ENCODE results near the gene FBXO28. TPM values are rescaled to one million over a fixed set of nuclear protein-coding genes. Genes with fewer than 3 reads are reported as not detected.
A peak's percentile ranks its signal among the peaks of the same experiment; 100 is the strongest.

The FBXO28 gene
- total and polyA plus RNA-seq, 2 donors = 18.3 to 19.6 TPM

DNA sequence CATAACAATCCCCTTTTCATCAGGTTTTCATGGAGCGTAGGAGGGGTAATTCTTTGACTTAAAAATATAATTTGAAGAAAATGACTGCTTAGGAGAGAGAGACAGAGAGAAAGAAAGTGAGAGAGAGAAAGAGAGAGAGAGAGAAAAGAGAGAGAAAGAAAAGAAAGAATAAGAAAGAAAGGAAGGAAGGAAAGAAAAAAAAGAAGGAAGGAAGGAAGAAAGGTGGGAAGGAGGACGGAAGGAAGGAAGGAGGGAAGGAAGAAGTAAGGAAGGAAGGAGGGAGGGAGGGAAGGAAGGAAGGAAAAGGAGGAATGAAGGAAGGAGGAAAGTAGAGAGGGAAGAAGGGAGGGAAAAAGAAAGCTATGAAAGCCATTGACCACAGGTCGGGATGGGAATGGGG lies 58.3 kb downstream of the FBXO28 start:
- H3K4me3 ChIP-seq (ENCODE audit: low read length in 2 of 2) = no peak overlapping the region
- no peaks in the 10 kb centered on the region for H3K9me3 ChIP-seq (ENCODE audit: control insufficient read depth in 2 of 2, insufficient read depth in 1 of 2, low read length in 1 of 2)
- DNase-seq (ENCODE audit: low read depth in 6 of 9, low spot score in 9 of 9) = no peak
- no peak overlapping the region for H3K27ac ChIP-seq (ENCODE audit: low read depth in 1 of 2, low read length in 1 of 2)
- 95% methylated on average over 3 of the region's 3 CpGs for WGBS
- peaks cover 12 to 24% of the 10 kb centered on the region in 2 donors for H3K4me1 ChIP-seq (ENCODE audit: control insufficient read depth in 2 of 2, insufficient read depth in 2 of 2, low read length in 2 of 2)
- H3K36me3 ChIP-seq (ENCODE audit: control insufficient read depth in 2 of 2, insufficient read depth in 2 of 2, low read length in 1 of 2) = no peaks in the 10 kb centered on the region
- peaks cover 0 to 2% of the 10 kb centered on the region in 2 donors for H3K27me3 ChIP-seq (ENCODE audit: control insufficient read depth in 2 of 2, insufficient read depth in 1 of 2, low read length in 1 of 2)

DNA sequence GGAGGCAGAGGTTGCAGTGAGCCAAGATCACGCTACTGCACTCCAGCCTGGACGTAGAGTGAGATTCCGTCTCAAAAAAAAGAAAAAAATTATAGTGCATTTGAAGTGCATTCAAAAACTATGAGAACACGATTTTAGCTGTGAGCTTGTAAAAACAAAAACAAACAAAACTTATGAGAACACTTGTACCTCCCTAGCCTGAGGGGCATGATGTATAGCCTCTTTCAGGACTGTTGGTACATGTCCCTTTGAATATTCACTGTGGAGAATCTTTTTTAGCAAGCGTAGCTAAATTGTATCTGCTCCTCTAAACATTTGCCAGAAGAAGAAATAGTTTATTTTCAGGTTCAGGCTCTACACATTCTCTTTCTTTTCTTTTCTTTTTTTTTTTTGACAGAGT lies 59.6 kb downstream of the FBXO28 start:
- Histone ChIP-seq H3K36me3 (ENCODE audit: control insufficient read depth in 2 of 2, insufficient read depth in 2 of 2, low read length in 1 of 2) (no peaks in the 10 kb centered on the region), H3K27ac (ENCODE audit: low read depth in 1 of 2, low read length in 1 of 2) (no peak overlapping the region), H3K4me3 (ENCODE audit: low read length in 2 of 2) (no peak overlapping the region), H3K27me3 (ENCODE audit: control insufficient read depth in 2 of 2, insufficient read depth in 1 of 2, low read length in 1 of 2) (peaks cover 0 to 2% of the 10 kb centered on the region in 2 donors), H3K4me1 (ENCODE audit: control insufficient read depth in 2 of 2, insufficient read depth in 2 of 2, low read length in 2 of 2) (peaks cover 12 to 22% of the 10 kb centered on the region in 2 donors), H3K9me3 (ENCODE audit: control insufficient read depth in 2 of 2, insufficient read depth in 1 of 2, low read length in 1 of 2) (no peaks in the 10 kb centered on the region)
- no peak for DNase-seq (ENCODE audit: low read depth in 6 of 9, low spot score in 9 of 9)
- WGBS = 96% methylated on average over 5 of the region's 5 CpGs

DNA sequence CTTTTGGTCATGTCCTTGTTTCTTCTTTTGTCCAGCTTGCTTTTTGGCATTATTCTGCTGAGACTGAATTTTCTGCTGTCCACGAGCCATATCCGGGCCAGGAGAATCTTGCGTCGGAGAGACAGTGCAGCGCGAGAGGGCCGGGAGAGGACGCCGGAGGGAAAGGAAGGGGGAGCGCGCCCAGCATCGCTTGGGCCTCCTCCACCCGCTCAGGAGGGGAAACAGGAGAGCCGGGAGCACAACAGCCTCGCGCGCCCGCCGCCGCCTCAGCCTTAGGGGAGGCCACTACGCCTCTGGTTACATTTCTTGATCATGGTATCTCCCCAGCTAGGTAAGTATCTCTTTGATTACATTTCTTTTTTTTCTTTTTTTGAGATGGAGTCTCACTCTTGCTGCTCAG lies 61.7 kb downstream of the FBXO28 start:
- Histone ChIP-seq H3K27ac (ENCODE audit: low read depth in 1 of 2, low read length in 1 of 2) (no peak overlapping the region), H3K9me3 (ENCODE audit: control insufficient read depth in 2 of 2, insufficient read depth in 1 of 2, low read length in 1 of 2) (no peaks in the 10 kb centered on the region), H3K36me3 (ENCODE audit: control insufficient read depth in 2 of 2, insufficient read depth in 2 of 2, low read length in 1 of 2) (no peaks in the 10 kb centered on the region), H3K4me3 (ENCODE audit: low read length in 2 of 2) (no peak overlapping the region), H3K27me3 (ENCODE audit: control insufficient read depth in 2 of 2, insufficient read depth in 1 of 2, low read length in 1 of 2) (peaks cover 0 to 2% of the 10 kb centered on the region in 2 donors), H3K4me1 (ENCODE audit: control insufficient read depth in 2 of 2, insufficient read depth in 2 of 2, low read length in 2 of 2) (peaks cover under 1 to 5% of the 10 kb centered on the region in 2 donors)
- DNase-seq (ENCODE audit: low read depth in 6 of 9, low spot score in 9 of 9) = no peak
- 19% methylated on average over 21 of the region's 21 CpGs for WGBS

DNA sequence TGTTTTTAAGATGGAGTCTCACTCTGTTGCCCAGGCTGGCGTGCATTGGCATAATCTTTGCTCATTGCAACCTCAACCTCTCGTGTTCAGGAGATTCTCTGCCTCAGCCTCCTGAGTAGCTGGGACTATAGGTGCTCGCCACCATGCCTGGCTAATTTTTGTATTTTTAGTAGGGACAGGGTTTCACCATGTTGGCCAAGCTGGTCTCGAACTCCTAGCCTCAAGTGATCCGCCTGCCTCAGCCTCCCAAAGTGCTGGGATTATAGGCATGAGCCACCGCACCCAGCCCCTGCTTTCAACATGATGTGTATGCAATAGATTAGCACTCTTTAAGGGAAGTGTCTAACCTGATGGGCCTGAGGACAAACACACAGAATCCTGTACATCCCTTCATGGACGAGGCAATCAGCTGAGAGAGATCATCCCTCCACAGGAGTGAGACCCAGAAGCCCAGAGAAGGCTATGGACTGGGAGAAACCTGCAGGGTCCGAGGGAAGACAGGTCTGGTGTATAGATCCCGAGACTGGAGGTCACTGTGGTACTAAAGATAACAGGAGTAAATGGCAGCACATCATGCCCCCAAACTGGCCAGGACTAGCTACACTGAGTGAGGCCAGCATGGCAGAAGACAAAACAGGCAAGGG lies 63.6 kb downstream of the FBXO28 start:
- Histone ChIP-seq H3K9me3 (ENCODE audit: control insufficient read depth in 2 of 2, insufficient read depth in 1 of 2, low read length in 1 of 2) (no peaks in the 10 kb centered on the region), H3K4me1 (ENCODE audit: control insufficient read depth in 2 of 2, insufficient read depth in 2 of 2, low read length in 2 of 2) (peaks cover 5 to 18% of the 10 kb centered on the region in 2 donors), H3K27me3 (ENCODE audit: control insufficient read depth in 2 of 2, insufficient read depth in 1 of 2, low read length in 1 of 2) (peaks cover 0 to 2% of the 10 kb centered on the region in 2 donors), H3K36me3 (ENCODE audit: control insufficient read depth in 2 of 2, insufficient read depth in 2 of 2, low read length in 1 of 2) (no peaks in the 10 kb centered on the region), H3K27ac (ENCODE audit: low read depth in 1 of 2, low read length in 1 of 2) (no peak overlapping the region), H3K4me3 (ENCODE audit: low read length in 2 of 2) (no peak overlapping the region)
- DNase-seq (ENCODE audit: low read depth in 6 of 9, low spot score in 9 of 9) = no peak
- WGBS = 97% methylated on average over 9 of the region's 9 CpGs

DNA sequence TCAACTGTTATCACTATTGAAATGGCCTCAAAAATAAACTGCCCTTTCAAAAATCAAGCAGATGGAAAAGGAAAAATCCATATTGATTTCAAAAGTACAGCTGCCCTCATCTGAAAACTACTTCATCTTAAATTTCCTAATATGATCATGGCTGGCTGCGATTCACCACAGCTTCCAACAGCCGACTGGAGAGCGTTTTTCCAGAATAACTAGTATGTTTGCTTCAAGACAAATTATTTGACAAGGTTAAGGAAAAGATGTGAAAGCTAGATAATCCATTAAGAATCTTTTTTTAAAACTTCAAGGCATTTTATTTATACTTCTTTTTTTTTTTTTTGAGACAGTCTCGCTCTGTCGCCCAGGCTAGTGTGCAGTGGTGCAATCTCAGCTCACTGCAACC lies 65.0 kb downstream of the FBXO28 start:
- Histone ChIP-seq H3K9me3 (ENCODE audit: control insufficient read depth in 2 of 2, insufficient read depth in 1 of 2, low read length in 1 of 2) (no peaks in the 10 kb centered on the region), H3K4me3 (ENCODE audit: low read length in 2 of 2) (no peak overlapping the region), H3K4me1 (ENCODE audit: control insufficient read depth in 2 of 2, insufficient read depth in 2 of 2, low read length in 2 of 2) (peaks cover 10 to 23% of the 10 kb centered on the region in 2 donors), H3K36me3 (ENCODE audit: control insufficient read depth in 2 of 2, insufficient read depth in 2 of 2, low read length in 1 of 2) (no peaks in the 10 kb centered on the region), H3K27ac (ENCODE audit: low read depth in 1 of 2, low read length in 1 of 2) (no peak overlapping the region), H3K27me3 (ENCODE audit: control insufficient read depth in 2 of 2, insufficient read depth in 1 of 2, low read length in 1 of 2) (peaks cover 0 to 2% of the 10 kb centered on the region in 2 donors)
- no peak for DNase-seq (ENCODE audit: low read depth in 6 of 9, low spot score in 9 of 9)
- 96% methylated on average over 5 of the region's 5 CpGs for WGBS

DNA sequence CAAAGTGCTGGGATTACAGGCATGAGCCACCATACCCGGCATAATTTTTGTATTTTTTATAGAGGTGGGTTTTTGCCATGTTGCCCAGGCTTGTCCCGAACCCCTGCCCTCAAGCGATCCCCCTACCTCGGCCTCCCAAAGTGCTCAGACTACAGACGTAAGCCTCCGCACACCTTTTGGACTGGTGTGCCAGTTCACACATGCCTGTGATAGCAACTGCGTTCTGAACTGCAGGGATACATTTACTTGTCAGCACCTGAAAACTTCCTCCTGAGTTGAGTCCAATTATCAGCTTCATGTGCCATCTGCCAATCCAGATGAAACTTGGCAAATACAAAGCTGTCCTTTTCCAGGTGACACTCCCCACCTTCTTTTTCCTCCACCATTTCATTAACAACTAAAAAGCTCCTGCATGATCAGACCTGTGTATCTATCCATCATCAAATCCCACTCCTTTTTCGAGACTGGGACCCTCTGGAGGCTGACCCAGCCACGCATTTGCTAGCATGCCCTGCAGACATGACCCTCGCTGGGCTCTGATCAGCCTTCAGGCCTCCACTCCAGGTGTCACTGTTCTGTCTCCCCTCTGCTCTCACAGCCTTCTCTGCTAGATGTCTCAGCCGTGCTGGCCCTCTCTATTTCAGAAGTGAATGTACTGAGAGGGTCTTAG lies 67.0 kb downstream of the FBXO28 start:
- Histone ChIP-seq H3K36me3 (ENCODE audit: control insufficient read depth in 2 of 2, insufficient read depth in 2 of 2, low read length in 1 of 2) (no peaks in the 10 kb centered on the region), H3K4me1 (ENCODE audit: control insufficient read depth in 2 of 2, insufficient read depth in 2 of 2, low read length in 2 of 2) (peaks cover 18 to 31% of the 10 kb centered on the region in 2 donors), H3K27me3 (ENCODE audit: control insufficient read depth in 2 of 2, insufficient read depth in 1 of 2, low read length in 1 of 2) (no peaks in the 10 kb centered on the region), H3K27ac (ENCODE audit: low read depth in 1 of 2, low read length in 1 of 2) (peak overlapping the region in 1 of 2 donors; percentile 18), H3K9me3 (ENCODE audit: control insufficient read depth in 2 of 2, insufficient read depth in 1 of 2, low read length in 1 of 2) (no peaks in the 10 kb centered on the region), H3K4me3 (ENCODE audit: low read length in 2 of 2) (no peak overlapping the region)
- WGBS = 94% methylated on average over 11 of the region's 11 CpGs
- DNase-seq (ENCODE audit: low read depth in 6 of 9, low spot score in 9 of 9) = no peak

DNA sequence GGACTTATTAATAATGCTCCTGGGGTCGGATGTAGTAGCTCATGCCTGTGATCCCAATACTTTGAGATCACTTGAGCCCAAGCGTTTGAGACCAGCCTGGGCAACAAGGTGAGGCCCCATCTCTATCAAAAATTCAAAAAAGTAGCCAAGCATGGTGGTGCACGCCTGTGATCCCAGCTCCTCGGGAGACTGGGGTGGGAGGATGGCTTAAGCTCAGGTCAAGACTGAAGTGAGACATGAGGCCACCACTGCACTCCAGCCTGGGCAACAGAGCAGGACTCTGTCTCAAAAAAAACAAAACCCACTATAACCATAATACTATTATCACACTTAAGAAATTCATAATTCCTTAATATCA lies 67.5 kb downstream of the FBXO28 start:
- H3K27me3 ChIP-seq (ENCODE audit: control insufficient read depth in 2 of 2, insufficient read depth in 1 of 2, low read length in 1 of 2) = no peaks in the 10 kb centered on the region
- no peak overlapping the region for H3K4me3 ChIP-seq (ENCODE audit: low read length in 2 of 2)
- no peak for DNase-seq (ENCODE audit: low read depth in 6 of 9, low spot score in 9 of 9)
- H3K4me1 ChIP-seq (ENCODE audit: control insufficient read depth in 2 of 2, insufficient read depth in 2 of 2, low read length in 2 of 2) = peaks cover 18 to 30% of the 10 kb centered on the region in 2 donors
- 98% methylated on average over 4 of the region's 4 CpGs for WGBS
- no peak overlapping the region for H3K27ac ChIP-seq (ENCODE audit: low read depth in 1 of 2, low read length in 1 of 2)
- H3K36me3 ChIP-seq (ENCODE audit: control insufficient read depth in 2 of 2, insufficient read depth in 2 of 2, low read length in 1 of 2) = no peaks in the 10 kb centered on the region
- H3K9me3 ChIP-seq (ENCODE audit: control insufficient read depth in 2 of 2, insufficient read depth in 1 of 2, low read length in 1 of 2) = no peaks in the 10 kb centered on the region

DNA sequence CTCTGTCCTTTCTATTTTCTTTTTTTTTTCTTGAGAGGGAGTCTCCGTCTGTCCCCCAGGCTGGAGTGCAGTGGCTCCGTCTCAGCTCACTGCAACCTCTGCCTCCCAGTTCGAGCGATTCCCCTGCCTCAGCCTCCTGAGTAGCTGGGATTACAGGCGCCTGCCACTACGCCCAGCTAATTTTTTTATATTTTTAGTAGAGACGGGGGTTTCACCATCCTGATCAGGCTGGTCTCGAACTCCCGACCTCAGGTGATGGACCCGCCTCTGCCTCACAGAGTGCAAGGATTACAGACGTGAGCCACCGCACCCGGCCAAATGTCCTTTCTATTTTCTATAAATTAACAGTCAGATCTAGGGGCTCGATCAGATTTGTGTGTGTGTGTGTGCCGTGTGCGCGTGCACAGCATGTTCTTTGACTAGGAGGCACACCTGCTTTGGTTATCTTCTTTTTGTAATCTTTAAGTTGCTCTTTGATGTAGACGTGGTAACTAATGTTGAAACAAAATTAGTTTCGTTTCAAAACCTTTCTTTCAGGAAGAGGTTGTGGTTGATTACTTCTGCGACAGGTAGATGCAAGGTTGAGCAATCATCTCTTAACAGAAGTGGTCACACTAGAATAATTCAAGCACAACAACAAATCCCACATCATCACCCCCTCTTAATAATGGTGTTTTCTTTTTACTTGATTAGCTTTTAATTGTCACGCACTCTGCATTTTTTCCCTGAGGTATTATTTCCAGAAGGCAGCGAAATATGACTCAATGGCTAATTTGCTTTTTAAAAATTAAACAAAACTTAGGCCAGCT lies 68.3 kb downstream of the FBXO28 start:
- peaks cover 0 to under 1% of the 10 kb centered on the region in 2 donors for H3K36me3 ChIP-seq (ENCODE audit: control insufficient read depth in 2 of 2, insufficient read depth in 2 of 2, low read length in 1 of 2)
- no peaks in the 10 kb centered on the region for H3K27me3 ChIP-seq (ENCODE audit: control insufficient read depth in 2 of 2, insufficient read depth in 1 of 2, low read length in 1 of 2)
- peak in 6 of 9 donors; percentile 49 to 82 (median 57) for DNase-seq (ENCODE audit: low read depth in 6 of 9, low spot score in 9 of 9)
- peak overlapping the region; percentile 81 to 93 for H3K4me3 ChIP-seq (ENCODE audit: low read length in 2 of 2)
- WGBS = 43% methylated on average over 22 of the region's 22 CpGs
- peaks cover 18 to 30% of the 10 kb centered on the region in 2 donors for H3K4me1 ChIP-seq (ENCODE audit: control insufficient read depth in 2 of 2, insufficient read depth in 2 of 2, low read length in 2 of 2)
- no peaks in the 10 kb centered on the region for H3K9me3 ChIP-seq (ENCODE audit: control insufficient read depth in 2 of 2, insufficient read depth in 1 of 2, low read length in 1 of 2)
- H3K27ac ChIP-seq (ENCODE audit: low read depth in 1 of 2, low read length in 1 of 2) = peak overlapping the region; percentile 91 to 93

All from thymus (tissue), 11 donors.